GM19463 (cell line): ENCODE results near the gene DUSP3.

Source experiments
- ATAC-seq: cut with Tn5 transposase; IDR thresholded peaks from one replicate; pipeline ENCODE4 v1.9.1; 2021; ENCODE audit warnings: mild to moderate bottlenecking, moderate library complexity; ENCODE audit not compliant: unreplicated experiment

The DUSP3 gene

DNA sequence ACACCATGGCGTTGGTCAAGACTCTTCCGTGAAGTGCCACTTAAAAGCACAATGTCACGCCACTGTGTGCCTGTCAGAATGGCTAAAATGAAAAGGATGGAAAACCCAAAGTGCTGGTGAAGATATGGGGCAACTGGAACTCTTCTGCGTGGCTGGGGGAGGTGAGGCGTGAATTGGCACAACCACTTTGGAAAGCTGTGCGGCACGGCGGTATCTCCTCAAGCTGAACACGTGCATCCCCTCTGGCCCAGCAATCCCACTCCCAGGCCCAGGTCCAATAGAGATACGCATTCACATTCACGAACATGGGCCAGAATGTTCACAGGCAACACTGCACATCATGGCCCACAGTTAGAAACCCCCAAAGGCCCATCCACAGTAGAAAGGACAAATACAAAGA is 8.9 kb downstream of the DUSP3 start:
- ATAC-seq, result no peak

- ATAC-seq, result no peak
These were observed 9.4 kb downstream of the DUSP3 start for GRCh38 chr17:43769426-43769825.

- ATAC-seq, result no peak
These were observed 9.8 kb downstream of the DUSP3 start for GRCh38 chr17:43768943-43769342.

DNA sequence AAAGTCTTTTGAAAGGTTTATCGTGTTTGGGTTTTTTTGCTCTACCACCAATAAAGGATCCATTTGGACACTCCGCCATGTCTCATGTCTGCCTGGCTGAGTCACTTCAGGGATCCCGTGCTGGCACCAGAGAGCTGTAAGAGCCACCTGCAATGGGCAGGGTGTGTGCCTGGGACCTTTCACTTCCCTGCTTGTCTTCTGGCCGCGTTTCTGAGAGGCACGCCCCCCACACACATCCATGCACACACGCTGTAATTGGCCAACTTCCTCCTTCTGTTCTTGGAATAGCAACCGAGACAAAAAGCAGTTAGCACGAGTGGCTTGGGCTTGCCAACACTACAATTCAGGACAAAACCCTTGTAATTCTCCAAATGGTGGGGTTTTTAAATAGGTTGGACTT is 10.4 kb downstream of the DUSP3 start:
- no peak for ATAC-seq

DNA sequence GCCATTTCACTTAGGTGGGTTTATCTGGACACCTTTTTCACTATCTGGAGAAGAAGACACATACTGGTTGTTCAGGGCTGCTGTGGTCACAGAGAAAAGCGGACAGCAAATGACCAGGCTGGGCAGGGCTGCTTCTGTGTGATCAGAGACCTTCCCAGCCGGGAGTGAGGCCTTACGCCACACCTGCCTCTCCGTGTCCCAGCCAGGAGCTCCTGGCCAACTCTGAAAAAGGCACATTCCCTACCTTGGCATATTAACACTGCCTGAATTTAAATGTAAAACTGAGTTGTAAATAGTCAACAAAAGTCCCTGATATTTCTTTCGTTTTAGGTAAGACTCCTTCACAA is 11.1 kb downstream of the DUSP3 start:
- ATAC-seq, result no peak

GRCh38 chr17:43767053-43767712 is 11.6 kb downstream of the DUSP3 start:
- ATAC-seq, result no peak

DNA sequence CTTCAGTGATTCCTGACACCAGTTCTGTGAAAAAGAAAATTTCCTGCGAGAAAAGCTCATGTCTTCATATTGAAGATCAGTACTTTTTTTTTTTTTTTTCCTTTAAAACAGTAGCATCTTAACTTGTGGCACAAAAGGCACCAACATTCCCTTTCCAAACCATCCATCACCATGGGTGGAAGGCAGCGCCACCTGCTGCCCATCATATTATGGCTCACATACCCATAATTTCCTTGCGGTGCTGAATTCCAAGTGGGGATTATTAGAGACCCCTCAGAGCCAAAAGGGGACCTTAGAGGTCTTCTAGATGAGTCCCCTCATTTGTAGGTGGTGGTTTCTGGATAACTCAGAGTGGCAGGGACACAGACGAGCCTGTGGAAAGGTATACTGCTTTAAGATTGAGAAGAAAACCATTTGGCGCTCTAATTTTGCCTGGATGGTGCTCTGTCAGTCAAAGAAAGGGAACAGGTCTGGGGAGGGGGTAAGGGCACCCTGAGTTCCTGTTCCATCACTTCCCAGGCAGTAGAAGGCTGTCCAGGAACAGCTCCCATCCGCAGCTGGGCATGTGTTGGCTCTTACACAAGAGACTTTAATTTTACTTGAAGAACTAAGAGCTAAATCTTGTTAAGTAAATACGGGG is 12.2 kb downstream of the DUSP3 start:
- no peak for ATAC-seq

DNA sequence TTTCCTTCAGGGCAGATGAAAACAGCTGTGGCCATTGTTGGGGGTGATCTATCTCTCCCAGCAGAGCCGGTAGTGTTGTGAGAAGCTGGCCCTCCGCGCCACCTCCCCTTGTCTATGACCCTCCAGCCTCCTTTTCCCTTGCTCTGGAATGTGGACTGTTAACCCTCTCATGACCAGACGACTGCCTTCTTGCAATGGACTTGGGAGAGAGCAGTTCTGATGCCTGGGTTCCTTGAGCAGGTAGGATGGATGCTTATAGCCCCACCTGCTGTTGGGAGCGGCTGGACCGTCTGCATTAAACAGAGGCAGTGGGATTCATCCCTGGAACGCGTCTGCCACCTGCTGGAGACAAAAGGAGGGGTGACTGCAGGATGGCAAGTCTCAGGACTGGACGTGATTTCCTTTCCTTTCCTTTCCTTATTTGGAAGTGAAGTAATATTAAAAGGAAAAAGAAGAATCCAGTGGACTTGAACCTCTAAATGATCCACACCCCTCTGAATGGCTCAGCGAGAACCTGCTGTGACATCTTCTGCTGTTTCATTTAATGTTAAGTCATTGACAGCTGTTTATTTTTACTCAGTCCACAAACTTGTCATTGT is 18.4 kb downstream of the DUSP3 start:
- ATAC-seq, result no peak

GRCh38 chr17:43759836-43760235 is 18.9 kb downstream of the DUSP3 start:
- ATAC-seq, result no peak

GRCh38 chr17:43758497-43759174 is 20.1 kb downstream of the DUSP3 start, which contains the start of gene SOST:
Gene SOST (minus strand): TSS chr17:43758791. CDS start chr17:43758741, 50 bp downstream.
- ATAC-seq, result no peak

DNA sequence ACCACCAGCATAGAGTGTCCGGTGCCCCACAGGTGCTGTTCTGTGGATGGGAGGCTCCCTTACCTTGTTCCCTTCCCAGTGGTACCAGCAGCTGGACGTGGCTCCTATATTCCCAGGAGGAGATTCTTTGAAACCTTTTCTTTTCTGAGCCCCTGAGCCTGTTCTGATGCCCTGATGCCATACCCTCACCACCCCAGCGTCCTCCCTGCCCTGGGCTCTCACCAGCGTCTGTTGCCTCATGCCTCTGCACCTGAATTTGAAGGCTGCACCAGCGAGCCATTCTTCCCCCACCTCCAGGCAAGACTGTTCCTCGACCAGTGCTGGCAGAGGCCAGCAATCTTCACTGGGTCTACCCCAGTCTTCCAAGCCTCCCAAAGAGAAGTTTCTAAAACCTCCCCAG is 20.7 kb downstream of the DUSP3 start:
- ATAC-seq, result no peak

- ATAC-seq, result no peak
These were observed 21.6 kb downstream of the DUSP3 start for GRCh38 chr17:43757171-43757660.

DNA sequence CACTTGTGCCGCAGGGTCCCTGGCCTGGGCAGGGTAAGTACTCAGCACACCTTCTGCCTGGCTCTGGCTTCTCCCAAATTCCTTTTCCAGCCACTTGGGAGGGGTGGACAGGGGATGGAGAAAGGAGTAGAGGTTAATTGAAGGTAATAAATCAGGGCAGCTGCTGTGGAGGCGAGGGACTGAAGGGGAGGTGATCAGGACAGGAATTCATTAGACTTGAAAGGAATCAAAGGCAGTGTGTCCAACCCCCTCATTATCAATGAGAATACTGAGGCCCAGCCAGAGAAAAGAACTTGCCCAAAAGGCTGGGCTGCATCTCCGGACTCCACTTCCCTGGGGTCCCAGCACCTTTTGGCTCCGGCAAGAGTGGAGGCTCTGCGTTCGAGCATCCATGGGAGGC is 22.6 kb downstream of the DUSP3 start:
- no peak for ATAC-seq

GRCh38 chr17:43755389-43755875 is 23.3 kb downstream of the DUSP3 start:
- no peak for ATAC-seq

GRCh38 chr17:43754947-43755346 is 23.8 kb downstream of the DUSP3 start:
- no peak for ATAC-seq

DNA sequence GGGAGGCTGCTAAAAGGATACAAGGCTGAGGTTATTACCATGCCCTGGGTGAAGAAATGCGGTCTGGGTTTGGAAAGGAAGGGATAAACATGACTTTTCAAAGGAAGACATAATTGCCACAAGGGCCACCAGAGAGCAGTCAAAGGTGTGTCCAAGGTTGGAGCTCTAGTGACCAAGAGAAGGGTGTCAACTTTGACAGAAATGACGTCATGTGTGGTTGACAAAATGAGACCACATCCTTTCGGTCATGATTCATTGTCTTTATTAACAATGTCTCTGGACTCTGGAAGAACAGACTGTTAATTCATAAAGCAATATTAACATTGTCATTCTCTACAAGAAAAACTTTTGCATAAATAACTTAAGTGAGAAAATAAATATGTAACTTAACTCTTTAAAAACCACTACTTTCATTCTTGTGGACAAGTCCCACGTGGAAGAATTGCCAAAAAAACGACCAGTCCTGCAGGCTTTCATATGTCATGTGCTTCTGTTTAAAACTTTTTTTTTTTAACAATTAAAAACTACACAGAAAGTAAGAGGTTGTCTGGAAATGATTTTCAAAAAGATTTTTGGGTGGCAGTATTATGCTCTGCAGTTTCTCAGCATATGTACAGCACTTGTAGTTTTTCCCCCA is 25.2 kb downstream of the DUSP3 start:
- ATAC-seq, result no peak

DNA sequence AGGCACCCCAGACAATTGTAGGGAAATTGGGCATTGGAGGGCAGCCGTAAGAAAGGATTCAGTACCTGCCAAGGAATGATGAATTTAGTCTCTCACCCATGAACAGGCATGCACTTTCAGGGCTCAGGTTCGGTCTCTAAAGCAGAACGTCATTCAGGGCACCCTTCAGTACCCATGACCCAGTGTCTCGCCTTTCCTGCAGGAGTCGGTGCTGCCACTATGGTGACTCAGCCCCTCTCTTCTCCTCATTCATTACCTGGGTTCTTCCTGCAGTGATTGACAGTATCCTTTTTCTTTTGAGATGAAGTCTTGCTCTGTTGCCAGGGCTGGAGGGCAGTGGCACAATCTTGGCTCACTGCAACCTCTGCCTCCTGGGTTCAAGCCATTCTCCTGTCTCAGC is 28.6 kb downstream of the DUSP3 start:
- ATAC-seq, result no peak

DNA sequence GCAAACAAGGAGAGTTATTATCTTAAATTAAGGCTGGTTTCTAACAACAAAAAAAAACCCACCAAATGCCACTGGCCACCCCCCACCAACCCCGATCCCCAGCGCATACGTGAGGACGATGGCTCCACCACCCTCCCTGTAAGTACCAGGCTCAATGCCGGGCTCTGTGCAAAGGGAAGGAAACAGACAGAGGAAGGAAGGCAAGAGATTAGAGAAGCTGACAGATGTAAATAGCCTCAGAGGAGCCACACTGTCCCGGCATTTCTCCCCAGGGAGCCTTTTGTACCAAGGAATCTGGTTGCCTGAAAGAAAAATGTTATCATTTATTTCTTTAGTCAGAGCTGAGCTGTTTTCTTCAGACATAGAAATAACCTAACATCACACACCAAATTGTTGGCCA is 33.2 kb downstream of the DUSP3 start:
- ATAC-seq, result no peak

- ATAC-seq, result no peak
These were observed 37.1 kb downstream of the DUSP3 start for GRCh38 chr17:43741636-43742035.

DNA sequence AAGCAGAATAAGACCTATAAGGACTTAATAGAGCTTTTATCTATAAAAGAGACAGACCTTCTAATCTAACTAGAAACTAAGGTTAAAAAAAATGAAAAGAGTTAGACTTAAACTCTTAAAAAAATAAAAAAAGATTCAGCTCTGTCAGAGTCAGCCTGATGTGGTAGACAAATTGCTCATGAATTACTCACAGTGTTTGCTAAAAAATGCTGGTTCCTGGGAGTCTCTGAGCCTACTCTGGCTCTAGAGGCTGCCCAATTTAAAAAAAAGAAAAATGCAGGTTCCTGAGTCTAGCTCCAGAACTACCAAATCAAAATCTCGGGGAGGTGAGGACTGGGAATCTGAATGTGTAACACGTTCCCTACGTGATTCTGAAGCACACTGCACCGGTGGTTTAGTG is 38.2 kb downstream of the DUSP3 start:
- ATAC-seq, result no peak

DNA sequence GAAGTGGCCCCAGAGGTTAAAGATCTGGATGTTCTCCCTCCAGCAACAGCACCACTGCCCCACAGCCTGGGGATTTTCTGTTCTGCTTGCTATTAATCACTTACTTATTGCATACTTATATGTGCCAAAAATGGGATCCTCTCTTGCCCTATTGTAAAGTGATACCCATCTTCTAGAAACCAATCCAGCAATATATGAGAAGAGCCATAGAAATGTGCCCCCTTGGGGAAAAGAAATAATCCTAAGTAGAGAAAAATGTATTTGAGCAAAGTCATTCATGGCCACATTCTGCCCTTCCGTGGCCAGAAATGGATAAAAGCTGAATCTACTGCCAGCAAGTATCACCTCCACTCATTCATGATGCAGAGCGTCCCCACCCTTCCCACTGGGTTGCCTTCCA is 41.1 kb downstream of the DUSP3 start:
- no peak for ATAC-seq
